ENCODE measurements around the gene WWC2.

DNA sequence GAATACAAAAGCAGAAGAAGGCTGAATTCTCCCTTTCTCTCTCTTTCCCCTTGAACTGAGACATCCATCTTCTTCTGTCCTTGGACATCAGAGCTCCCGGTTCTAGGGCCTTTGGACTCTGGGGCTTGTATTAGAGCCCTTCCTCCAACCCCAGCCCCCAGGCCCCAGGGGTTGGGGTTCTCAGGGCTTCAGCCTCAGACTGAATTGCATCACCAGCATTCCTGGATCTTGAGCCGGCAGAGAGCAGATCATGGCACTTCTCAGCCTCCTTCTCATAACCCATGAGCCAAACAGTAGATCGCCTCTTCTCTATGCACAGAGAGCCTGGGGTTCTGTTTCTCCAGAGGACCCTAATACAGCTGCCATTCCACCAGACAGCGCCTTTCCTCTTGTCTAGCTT lies 248.5 kb downstream of the WWC2 start:
- TF ChIP-seq, protein P1, sequence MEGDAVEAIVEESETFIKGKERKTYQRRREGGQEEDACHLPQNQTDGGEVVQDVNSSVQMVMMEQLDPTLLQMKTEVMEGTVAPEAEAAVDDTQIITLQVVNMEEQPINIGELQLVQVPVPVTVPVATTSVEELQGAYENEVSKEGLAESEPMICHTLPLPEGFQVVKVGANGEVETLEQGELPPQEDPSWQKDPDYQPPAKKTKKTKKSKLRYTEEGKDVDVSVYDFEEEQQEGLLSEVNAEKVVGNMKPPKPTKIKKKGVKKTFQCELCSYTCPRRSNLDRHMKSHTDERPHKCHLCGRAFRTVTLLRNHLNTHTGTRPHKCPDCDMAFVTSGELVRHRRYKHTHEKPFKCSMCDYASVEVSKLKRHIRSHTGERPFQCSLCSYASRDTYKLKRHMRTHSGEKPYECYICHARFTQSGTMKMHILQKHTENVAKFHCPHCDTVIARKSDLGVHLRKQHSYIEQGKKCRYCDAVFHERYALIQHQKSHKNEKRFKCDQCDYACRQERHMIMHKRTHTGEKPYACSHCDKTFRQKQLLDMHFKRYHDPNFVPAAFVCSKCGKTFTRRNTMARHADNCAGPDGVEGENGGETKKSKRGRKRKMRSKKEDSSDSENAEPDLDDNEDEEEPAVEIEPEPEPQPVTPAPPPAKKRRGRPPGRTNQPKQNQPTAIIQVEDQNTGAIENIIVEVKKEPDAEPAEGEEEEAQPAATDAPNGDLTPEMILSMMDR (conservative IDR thresholded peaks at IDR 0.05) = no peak
- no peak for TF ChIP-seq ZFX (IDR thresholded peaks at IDR 0.05)

Measured in C4-2B (cell line).